Activated CD8-positive, alpha-beta memory T cell treated with anti-CD3 and anti-CD28 coated beads for 1 hour (primary cell): ENCODE results near the gene TPM4.
A peak's percentile ranks its signal among the peaks of the same experiment; 100 is the strongest.

Experiments
- DNase-seq, 2 donors: peaks; one replicate each; pipeline ENCODE4 v3.0.0-alpha.2; 2020; ENCODE audit warnings: low read depth in 1 of 2; ENCODE audit errors: extremely low read depth in 1 of 2

Gene TPM4

GRCh38 chr19:16121967-16122366 is 45.7 kb downstream of the TPM4 start:
- no peak for DNase-seq

DNA sequence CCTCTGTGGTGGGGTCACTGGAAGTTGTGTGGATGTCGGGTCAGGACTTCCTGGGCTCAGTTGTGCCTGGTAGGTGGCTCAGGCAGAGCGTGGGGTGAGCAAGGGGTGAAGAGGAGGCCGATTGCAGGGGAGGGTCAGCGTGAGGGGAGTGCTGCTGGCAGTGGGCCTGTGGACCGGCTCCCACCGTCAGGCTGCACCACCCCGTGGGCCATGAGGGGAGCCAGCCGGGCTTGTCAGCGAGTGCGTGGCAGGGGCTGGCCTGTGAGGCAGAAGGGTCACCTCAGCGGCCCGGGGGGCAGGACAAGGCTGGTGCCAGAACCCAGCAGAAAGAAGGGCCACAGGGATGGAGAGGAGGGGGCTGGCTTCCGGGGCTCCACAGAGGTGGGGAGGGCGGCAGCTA is 48.7 kb downstream of the TPM4 start:
- no peak for DNase-seq

DNA sequence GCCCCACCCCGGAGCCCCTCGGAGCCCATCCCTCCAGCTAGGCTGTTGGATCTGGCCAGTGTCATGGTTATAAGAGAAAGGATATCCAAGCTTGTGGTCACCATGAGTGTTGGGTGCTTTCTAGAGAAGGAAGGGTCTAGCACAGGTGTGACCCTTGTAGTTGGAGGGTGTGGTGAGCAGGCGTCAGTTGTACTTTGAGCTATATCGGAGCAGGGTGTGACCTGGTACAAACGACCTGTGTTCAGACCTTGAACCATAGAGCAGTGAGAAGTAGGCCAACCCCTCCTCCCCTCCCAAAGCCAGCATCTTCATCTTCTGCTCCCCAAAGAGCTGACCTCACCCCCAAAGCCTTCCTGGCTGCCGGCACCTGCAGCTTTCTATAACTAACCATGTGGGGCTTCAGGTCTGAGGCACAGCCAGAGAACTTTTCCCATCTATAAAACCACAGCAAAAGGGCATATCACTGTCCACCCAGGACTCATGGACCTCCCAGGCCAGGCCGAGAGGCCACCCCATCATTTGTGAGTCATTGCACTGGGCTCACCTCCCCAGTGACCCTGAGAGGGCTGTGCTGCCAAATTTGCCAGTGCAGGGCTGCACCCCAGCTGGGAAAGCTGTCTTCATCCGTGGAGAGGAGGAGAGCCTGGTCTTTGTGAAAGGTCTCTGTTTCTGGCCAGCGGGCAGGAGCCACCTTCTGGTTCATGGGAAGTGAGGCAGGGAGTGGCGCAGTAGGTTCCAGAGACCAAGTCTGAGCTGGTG is 49.6 kb downstream of the TPM4 start:
- no peak for DNase-seq

DNA sequence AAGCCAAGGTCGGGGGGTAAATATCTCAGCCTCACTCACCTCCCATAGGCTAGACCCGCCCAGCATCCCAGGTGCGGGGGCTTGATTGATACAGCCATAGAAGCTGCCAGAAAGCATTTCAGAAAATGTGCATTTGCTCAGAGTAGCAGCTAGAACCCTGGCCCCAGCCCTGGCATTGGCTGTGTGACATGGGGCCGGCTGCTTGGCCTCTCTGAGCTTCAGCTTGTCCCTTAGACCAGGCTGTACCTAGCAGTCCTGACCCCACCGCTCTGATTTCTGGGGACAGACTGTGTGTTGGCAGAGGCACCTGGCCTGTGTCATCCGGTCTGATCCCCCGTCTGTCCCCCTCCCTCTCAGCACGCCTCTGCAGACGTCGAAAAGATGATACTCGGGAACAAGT is 50.8 kb downstream of the TPM4 start:
- DNase-seq: no peak

DNA sequence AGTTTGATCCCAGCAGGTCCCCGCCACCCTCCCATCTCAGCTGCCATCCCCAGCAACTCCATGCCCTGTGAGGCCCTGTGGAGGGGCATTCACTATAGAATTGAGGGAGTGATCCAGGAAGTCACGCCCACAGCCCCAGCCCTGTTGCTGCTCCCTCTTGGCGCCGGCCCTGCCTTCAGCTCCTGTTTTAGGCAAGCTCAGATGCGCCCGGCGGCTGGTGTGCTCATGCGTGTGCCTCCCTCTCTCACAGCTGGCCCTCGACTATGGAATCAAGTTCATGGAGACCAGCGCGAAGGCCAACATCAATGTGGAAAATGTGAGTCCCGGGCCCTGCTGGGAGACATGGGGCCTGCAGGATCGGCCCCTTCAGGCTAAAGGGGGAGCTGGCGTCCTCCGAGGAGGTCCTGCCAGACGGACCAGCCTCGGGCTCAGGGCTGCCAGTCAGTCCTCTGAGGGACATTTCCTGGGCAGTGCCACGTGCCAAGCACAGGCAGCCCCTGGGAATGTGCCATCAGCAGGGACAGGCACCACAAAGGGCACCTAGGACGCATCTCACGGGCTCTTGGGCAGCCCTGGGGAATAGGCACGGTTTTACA is 51.6 kb downstream of the TPM4 start:
- no peak for DNase-seq

DNA sequence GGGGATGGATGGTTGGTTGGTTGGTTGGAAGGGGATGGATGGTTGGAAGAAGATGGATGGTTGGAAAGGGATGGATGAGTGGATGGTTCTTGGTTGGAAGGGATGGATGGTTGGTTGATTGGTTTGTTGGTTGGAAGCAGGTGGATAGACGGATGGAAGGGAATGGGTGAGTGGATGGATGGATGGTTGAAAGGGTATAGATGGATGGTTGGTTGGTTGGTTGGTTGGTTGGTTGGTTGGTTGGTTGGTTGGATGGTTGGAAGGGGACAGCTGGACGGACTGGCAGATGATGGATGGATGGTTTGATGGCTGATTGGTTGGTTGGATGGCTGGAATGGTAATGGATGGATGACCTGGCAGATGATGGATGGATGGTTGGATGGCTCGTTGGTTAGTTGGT is 55.4 kb downstream of the TPM4 start:
- DNase-seq: no peak

- no peak for DNase-seq
Measured at GRCh38 chr19:16133818-16134217, 57.5 kb downstream of the TPM4 start.

- no peak for DNase-seq
Measured at GRCh38 chr19:16134510-16134909, 58.2 kb downstream of the TPM4 start.

DNA sequence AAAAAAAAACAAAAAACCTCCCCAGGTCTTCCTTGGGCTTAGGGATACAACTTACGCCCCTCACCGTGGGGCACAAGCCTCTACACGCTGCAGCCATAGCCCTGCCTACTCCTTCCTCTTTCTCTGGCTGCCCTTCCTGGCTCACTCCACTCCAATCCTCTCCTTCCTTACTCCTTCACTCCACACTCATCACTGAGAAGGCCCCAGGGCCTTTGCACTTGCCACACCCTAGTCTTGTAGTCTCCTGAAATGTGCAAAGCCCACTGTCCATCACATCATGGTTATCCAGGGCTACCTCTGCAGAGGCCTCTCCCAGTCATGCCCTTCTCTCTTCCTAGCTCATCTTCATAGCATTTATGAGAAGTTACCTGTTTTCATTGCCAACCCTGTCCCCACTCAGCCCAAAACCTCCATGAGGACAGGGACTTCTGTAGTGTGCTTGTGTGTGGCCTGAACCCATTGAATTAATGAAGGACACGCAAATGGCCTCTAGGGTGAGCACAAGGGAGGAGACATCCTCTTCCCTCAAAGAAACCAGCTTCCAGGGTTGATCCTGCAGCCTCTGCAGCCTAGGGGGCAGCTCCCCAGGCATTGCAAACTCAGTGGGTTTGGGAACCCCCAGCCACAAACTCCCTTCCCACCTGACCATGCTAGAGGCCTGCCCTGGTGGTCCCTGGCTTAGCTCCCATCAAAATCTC is 59.3 kb downstream of the TPM4 start:
- DNase-seq: no peak

DNA sequence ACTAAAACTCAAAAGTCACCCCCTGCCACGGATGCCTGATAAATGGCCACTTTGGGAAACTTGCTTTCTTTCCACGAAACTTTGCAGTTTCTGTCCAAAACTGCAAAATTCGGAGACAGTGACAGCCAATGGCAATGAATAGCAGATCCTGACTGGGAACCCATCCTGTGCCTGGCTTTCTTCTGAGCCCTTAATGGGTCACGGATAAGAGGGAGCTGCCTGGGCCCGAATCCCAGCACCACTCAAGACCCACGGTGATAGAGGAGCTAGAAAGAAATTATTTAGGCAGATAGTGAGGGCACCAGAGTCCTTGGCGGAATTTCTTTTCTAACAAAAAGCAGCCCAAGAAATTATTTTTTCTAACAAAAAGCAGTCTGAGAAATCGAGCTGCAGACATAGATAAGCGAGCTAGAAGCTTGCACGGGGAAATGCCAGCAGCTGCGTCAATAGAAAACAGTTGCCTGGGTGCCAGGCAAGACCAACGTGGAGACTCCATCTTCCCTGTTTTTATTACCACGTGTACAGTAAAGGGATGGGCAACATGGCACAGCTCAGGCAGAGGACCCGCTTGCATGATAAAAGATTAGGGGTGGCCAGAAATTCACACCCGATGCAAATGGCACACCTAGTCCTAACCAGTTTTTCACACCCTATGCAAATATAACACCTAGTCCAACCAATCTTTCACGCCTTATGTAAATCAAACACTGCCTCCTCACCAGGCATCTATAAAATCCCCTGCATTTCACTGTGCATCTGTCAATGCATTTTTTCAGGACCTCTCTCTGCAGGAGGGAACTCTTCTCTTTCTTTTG is 60.1 kb downstream of the TPM4 start:
- no peak for DNase-seq

- no peak for DNase-seq
Measured at GRCh38 chr19:16139752-16140151, 63.5 kb downstream of the TPM4 start.

GRCh38 chr19:16141043-16141442 is 64.7 kb downstream of the TPM4 start:
- DNase-seq: no peak

GRCh38 chr19:16142032-16142580 is 65.8 kb downstream of the TPM4 start:
- DNase-seq: no peak

- DNase-seq: peak; percentile 32 to 72
Measured at GRCh38 chr19:16143399-16144215, 67.3 kb downstream of the TPM4 start, which contains the start of gene HSH2D. HSH2D (plus strand) TSS chr19:16143685; CDS start chr19:16148751, 5,066 bp downstream.

- DNase-seq: no peak
Measured at GRCh38 chr19:16144216-16144581, 67.9 kb downstream of the TPM4 start.

- DNase-seq: no peak
Measured at GRCh38 chr19:16146112-16146511, 69.8 kb downstream of the TPM4 start.

DNA sequence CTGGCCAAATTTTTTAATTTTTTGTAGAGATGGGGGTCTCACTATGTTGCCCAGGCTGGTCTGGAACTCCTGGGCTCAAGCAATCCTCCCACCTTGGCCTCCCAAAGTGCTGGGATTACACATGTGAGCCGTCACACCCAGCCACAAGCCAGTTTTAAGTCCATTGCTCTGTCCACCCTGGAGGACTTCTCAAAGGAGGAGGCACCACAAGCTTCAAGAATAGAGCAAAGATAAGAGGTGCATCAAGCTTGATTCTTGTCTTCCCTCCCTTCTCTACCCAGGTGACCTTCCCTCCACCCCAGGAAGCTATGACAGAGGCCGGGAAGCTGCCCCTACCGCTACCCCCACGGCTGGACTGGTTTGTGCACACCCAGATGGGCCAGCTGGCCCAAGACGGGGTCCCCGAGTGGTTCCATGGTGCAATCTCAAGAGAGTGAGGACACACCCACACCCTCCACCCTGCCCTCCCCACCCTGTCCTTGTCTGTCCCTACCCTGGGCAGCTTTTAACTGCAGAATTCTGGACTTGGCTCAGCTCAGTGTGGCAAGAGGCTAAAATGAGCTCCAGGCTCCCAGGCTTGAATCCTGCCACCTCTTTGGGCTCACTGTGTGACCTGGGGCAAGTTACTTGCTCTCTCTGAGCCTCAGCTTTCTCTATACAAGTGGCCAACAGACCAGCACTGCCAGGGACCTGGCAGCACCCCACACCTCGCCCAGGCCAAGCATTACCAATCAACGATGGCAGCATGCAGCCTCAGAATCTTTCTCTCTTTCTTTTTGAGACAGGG is 72.3 kb downstream of the TPM4 start:
- no peak for DNase-seq
